Renal cortical epithelial cell (primary cell): ENCODE results near the gene NHLRC4. TPM values are rescaled to one million over a fixed set of nuclear protein-coding genes. Genes with fewer than 3 reads are reported as not detected.

Experiments
- DNase-seq: peaks from one replicate; pipeline ENCODE4 v3.0.0-alpha.2; 2011; ENCODE audit warnings: low read depth
- total RNA-seq: library from RNA; depleted of rRNA; stranded (reverse); fragments of >200 nt; gene quantifications from 2 replicates; pipeline ENCODE4 v1.2.3, GENCODE V29; 2014

The NHLRC4 gene
- total RNA-seq, 1 donor from 2014 or later, result 0.85 TPM

DNA sequence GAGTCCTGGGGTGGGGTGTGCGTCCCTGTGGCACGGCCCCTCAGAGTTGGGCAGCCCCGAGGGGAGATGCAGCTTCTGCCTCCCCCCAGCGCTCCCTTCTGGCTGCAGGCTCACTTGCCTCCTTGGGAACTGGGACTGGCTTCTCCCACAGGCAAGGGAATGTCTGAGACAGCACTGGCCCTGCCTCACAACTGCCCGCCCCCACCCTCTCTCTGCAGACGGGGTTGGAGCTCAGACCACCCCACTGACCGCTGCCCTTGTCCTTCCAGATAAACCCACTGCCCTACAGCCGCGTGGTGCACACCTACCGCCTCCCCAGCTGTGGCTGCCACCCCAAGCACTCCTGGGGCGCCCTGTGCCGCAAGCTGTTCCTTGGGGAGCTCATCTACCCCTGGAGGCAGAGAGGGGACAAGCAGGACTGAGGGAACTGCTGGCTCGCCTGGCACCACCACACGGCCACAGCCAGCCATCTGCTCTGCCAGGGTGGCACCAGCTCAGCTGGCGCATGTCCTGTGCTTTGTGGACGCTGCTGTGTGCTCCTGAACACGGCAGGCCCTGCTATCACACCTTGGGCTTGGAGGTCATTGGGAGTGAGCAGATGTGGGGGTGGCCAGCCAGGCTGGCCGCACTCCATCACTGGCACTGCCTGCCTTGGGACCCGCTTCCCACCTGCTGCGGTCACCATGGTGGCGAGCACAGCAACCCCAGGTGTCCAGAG is 16.0 kb downstream of the NHLRC4 start:
- no peak for DNase-seq

DNA sequence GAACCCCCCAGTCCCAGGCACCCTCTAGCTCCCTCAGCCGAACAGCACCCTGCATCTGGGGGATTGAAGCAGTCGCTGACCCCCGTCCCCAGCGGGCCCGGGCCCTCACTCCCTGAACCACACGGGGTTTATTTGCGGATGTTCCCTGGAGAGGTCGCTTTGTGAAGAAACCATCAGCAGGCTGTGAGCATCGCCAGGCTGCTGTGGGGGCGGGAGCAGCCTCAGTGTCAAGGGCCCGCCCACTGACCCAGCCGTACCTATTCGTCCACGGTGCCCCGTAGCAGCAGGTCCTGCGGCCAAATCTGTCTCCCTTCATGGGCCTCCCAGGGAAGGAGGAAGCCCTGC is 16.6 kb downstream of the NHLRC4 start:
- no peak for DNase-seq

DNA sequence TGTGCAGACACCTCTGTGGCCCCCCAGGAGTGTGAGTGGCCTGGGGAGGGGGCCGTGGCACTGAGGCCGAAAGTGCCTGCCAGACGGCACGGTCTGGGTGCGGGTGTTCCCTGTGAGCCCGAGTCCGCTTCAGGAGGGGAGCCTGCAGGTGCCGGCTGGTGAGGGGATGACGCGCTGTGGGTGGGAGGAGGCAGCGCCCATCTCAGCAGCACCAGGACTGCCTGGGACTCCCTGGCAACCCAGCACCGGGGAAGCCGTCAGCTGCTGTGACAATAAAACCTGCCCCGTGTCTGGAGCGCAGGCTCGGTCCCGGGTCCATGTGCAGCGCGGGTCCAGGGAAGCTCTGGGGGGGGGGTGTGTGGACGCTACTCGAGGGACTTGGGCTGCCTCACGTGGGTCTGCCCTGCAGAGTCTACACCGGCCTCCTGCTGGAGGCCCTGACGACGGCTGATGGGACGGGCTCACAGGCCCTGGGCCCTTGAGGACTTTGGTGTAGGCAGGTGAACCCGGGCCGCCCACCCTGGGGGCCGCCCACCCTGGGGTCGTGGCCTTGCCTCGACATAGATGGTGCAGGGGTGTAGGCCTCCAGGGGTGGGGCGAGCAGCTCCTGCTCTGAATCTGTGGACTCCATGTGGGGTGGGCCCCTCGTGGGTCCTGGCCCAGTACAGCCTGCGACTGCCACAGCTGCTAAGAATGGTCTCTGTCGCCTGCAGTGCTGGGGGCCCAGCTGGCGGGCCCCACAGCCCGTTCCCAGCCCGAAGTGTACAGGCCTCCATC is 17.2 kb downstream of the NHLRC4 start:
- DNase-seq, result no peak

DNA sequence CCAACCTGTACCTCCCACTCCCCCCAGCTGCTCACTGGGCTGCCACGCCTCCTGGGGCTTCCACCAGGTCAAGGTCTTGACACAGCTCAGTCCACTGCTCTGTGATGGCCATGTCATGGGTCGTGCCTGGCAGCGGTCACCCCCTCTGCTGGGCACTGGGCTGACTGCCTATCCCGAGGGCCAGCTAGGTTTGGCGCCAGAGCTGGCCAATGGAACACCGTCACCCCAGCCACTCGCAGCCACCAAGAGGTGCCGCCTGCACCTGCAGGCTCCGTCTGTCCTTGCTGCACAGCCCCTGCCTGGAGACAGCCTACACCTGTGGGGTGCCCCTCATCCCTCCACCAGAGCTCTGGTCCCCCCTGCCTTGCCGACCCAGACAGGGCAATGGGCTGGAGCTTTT is 18.5 kb downstream of the NHLRC4 start:
- DNase-seq, result no peak

GRCh38 chr16:586047-586644 is 19.3 kb downstream of the NHLRC4 start:
- no peak for DNase-seq

DNA sequence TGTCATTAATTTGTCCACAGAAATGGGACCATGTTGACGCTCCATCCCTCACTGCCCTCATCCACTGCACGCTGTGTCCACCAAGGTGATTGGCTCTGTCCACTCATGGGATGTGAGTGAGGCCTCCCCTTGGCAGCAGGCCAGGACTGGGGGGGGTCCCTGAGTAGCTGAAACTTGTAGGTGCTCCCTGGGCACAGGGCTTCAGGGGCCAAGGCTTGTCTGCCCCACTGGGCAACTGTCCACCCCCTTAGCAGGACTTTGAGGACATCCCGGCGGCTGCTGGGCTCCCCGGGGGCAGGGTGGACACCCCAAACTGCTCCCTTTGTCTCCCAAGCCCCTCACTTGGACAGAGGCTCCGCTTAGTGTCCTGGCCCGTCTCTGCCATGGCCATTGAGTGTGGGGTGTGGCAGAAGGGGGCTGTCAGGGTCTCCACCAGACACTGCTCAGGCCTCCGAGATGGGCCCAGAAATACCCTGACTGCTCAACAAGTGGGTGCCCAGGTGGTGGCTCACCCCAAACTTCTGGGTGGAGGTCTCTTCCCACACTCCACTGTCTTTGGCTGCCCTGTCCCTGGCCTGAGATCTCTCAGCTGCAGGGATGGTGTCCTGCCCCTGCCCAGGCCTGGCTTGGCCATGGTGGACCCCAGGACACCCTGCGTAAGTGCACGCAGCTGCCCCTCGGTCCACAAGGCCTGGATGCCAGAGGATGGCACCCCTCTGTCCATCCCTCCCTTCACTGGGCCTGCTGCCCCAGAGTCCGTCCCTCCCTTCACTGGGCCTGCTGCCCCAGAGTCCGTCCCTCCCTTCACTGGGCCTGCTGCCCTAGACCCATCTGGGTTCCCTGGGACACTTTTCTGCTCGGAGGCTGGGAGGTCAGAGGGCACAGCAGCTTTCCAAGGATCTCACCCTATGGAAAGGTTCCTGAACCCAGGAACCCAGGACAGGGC is 20.1 kb downstream of the NHLRC4 start:
- DNase-seq, result no peak

DNA sequence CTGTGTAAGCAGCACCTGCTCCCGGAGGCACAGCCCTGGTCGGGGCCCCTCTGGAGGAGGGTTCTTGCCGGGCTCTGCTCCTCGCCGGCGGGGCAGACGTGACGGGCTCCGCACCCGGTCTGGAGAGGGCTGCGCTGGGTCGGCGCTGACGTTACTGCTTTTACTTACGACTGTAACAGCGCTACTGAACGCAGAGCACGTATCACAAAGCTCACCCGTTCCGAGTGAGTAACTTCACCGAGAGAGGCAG is 21.8 kb downstream of the NHLRC4 start:
- peak; percentile 56 for DNase-seq

- DNase-seq, result peak; percentile 78
Observed at GRCh38 chr16:588889-589657, 22.3 kb downstream of the NHLRC4 start.

DNA sequence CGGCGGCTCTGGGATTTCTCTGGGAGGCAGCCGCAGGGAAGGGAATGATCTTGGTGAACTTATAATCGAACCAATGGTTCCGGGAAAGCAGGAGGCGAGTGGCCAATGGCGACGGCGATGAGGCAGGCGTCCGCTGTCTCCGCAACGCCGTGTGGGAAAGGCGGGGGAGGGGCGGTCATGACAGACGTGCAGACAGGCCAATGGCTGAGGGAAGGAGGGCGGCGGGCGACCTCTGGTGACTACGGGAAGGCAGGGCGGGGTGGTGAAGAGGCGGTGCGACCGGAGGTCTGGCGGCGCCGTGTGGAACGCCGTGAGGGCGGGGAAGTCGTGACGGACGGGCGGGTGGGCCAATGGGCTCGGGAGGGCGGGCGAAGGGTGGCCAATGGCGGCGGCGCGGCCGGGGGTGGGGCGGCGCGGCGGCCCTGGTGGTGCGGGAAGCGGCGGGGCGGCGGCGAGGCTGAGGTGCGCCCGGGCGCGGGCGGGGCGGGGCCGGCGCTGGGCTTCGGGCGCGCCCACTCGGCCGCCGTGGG is 22.9 kb downstream of the NHLRC4 start, which contains the start of gene RAB40C:
TSS of gene RAB40C (plus strand) at position 409 of the 530 bp plus-strand sequence. CDS start 226 bp downstream, outside the sequence.
- peak; percentile 87 for DNase-seq

DNA sequence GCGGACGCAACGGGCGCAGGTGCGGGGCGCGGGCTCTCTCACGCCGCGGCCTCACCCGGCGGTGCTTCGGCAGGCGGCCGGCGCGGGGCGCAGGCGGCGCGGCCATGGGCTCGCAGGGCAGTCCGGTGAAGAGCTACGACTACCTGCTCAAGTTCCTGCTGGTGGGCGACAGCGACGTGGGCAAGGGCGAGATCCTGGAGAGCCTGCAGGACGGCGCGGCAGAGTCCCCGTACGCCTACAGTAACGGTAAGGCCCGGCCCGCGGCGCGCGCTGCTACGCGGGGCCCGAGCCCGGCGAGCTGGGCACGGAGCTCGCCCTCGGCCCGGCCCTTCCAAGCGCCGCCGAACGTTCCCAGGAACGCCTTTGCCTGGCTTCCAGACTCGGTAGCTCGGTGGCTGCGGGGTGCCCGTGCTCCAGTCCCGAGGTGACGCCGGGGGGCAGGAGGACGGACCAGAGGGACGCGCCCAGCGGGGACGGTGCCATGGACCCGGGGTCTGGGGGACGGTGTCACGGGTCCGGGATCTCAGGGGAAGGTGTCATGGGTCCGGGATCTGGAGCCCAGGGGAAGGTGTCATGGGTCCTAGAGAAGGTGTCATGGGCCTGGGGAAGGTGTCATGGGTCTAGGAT is 23.5 kb downstream of the NHLRC4 start:
- no peak for DNase-seq

DNA sequence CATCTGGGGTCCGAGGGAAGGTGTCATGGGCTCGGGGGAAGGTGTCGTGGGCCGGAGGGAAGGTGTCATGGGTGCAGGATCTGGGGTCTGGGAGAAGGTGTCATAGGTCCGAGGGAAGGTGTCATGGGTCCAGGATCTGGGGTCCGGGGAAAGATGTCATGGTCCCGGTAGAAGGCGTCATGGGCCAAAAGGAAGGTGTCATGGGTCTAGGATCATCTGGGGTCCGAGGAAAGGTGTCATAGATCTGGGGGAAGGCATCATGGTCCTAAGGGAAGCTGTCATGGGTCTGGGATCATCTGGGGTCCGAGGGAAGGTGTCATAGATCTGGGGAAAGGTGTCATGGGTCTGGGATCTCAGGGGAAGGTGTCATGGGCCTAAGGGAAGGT is 24.0 kb downstream of the NHLRC4 start:
- DNase-seq, result no peak

DNA sequence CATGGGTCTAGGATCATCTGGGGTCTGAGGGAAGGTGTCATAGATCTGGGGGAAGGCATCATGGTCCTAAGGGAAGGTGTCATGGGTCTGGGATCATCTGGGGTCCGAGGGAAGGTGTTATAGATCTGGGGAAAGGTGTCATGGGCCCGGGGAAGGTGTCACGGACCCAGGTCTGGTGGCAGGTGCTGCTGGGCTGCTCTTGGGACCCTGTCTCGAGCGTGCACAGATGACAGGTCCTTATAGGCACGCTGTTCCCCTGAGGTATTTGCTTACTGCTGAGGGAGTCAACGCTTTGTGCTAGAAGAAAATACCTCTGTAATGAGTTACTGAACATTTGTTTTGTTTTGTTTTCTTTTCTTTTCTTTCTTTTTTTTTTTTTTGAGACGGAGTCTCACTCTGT is 24.4 kb downstream of the NHLRC4 start:
- no peak for DNase-seq

GRCh38 chr16:591892-592517 is 25.2 kb downstream of the NHLRC4 start:
- no peak for DNase-seq

- DNase-seq, result peak; percentile 72
Observed at GRCh38 chr16:592518-593306, 25.9 kb downstream of the NHLRC4 start.

GRCh38 chr16:593406-593805 is 26.6 kb downstream of the NHLRC4 start:
- peak; percentile 68 for DNase-seq

- no peak for DNase-seq
Observed at GRCh38 chr16:593807-594206, 27.0 kb downstream of the NHLRC4 start.

GRCh38 chr16:595094-595528 is 28.3 kb downstream of the NHLRC4 start:
- no peak for DNase-seq

- no peak for DNase-seq
Observed at GRCh38 chr16:595942-596735, 29.3 kb downstream of the NHLRC4 start.

GRCh38 chr16:596736-597060 is 29.9 kb downstream of the NHLRC4 start:
- DNase-seq, result no peak
